ENCODE measurements around the gene SYMPK.
"Not testable (repeated sequence)": the region's sequence is repeated elsewhere in the genome, so short reads cannot be mapped to it uniquely, and the experiment has no call there.

DNA sequence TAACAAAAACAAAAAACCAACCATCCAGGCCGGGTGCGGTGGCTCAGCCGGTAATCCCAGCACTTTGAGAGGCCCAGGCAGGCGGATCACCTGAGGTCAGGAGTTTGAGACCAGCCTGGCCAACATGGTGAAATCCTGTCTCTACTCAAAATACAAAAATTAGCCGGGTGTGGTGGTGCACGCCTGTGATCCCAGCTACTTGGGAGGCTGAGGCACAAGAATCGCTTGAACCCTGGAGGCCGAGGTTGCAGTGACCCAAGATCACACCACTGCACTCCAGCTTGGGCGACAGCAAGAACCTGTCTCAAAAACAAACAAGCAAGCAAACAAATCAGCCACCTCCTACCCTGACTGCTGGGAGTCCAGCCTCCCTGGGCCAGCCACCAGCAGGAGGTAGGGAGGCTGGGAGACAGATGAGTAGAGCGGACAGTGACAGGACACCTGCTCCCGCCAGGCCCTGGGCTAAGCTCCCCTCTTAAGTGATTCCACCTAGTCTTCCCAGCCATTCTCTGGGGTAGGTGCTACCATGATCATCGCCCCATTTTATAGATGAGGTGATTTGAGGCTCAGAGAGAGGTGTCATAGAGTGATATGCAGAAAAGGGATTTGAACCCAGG is 33.1 kb upstream of the SYMPK start:
- TF ChIP-seq, protein P1, sequence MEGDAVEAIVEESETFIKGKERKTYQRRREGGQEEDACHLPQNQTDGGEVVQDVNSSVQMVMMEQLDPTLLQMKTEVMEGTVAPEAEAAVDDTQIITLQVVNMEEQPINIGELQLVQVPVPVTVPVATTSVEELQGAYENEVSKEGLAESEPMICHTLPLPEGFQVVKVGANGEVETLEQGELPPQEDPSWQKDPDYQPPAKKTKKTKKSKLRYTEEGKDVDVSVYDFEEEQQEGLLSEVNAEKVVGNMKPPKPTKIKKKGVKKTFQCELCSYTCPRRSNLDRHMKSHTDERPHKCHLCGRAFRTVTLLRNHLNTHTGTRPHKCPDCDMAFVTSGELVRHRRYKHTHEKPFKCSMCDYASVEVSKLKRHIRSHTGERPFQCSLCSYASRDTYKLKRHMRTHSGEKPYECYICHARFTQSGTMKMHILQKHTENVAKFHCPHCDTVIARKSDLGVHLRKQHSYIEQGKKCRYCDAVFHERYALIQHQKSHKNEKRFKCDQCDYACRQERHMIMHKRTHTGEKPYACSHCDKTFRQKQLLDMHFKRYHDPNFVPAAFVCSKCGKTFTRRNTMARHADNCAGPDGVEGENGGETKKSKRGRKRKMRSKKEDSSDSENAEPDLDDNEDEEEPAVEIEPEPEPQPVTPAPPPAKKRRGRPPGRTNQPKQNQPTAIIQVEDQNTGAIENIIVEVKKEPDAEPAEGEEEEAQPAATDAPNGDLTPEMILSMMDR (IDR thresholded peaks at IDR 0.05) = not testable (repeated sequence)
- TF ChIP-seq POLR2A (IDR thresholded peaks at IDR 0.05) = not testable (repeated sequence)

Measured in Peyer's patch (tissue), 4 donors.